Measurements from ENCODE around the gene DLGAP1.

DNA sequence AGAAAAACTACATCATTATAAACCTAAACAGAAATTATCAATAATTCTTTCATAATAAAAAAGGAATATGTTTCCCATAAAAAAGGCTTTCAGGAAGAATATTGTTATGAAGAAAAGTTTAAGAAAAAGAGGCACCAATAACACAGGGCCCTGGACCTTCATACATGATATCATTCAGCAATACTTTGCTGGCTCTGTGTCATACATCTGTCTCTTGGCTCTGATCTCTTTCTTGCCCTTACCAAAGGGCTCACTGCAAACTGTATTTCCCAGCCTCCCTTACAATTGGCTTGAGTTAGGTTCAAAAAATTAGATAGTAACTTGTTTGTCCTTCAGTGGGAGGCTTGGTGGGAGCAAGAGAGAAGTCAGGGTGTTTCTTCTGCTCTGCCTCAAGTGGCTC is 506.1 kb downstream of the DLGAP1 start:
- no peak for TF ChIP-seq POLR2A (IDR thresholded peaks at IDR 0.05)
- TF ChIP-seq CTCF (IDR thresholded peaks at IDR 0.05) = no peak

Data from testis (tissue), 2 donors.